T-cell (primary cell): Measurements from ENCODE around the gene NONO. TPM values are rescaled to one million over a fixed set of nuclear protein-coding genes. Genes with fewer than 3 reads are reported as not detected.
"Not testable (repeated sequence)": the region's sequence is repeated elsewhere in the genome, so short reads cannot be mapped to it uniquely, and the experiment has no call there.

Source experiments
- ATAC-seq, 4 experiments: fragments of 200-7000 bp in 3 of 4; fragments of 150-1000 bp in 1 of 4; cut with Tn5 transposase; replicated peaks in 1 of 4; 1 replicate in 3 of 4; 2 replicates in 1 of 4; pipeline ENCODE4 v1.10.0; 2021; ENCODE audit warnings: moderate library complexity in 3 of 4, mild to moderate bottlenecking in 2 of 4, moderate number of reproducible peaks in 1 of 4
- CTCF ChIA-PET, 2 donors: fragments of 300-600 bp; sonication (Branson Sonifier 250); formaldehyde crosslinking; loops; one replicate each; lab custom pipeline; 2022; ENCODE audit warnings: antibody characterized with exemption in 2 of 2; lab: Charles Lee
- POLR2A ChIA-PET, 2 donors: fragments of 300-600 bp; sonication (Branson Sonifier 250); formaldehyde crosslinking; loops; one replicate each; lab custom pipeline; 2022; ENCODE audit warnings: antibody characterized with exemption in 2 of 2; lab: Charles Lee
- DNase-seq, 35 experiments: peaks; one replicate each; pipeline versions ENCODE4 v3.0.0 to v3.0.0-alpha.2; 2013 to 2023
- H3K27ac ChIP-seq: one replicate; pipeline ENCODE4 v1.5.1; 2013; ENCODE audit warnings: low read length
- H3K27me3 ChIP-seq, 2 experiments: replicated peaks in 1 of 2; 1 replicate in 1 of 2; 2 replicates in 1 of 2; pipeline versions ENCODE4 v1.6.1 to v1.7.0; 2013; ENCODE audit warnings: low read length in 1 of 2, mixed read lengths in 1 of 2; ENCODE audit not compliant: control insufficient read depth in 2 of 2, insufficient read depth in 2 of 2; ENCODE audit errors: extremely low read depth in 1 of 2
- H3K36me3 ChIP-seq, 2 donors: 1 replicate in 1 of 2; 2 replicates in 1 of 2; pipeline versions ENCODE4 v1.6.1 to v1.7.0; 2013; ENCODE audit warnings: low read length in 1 of 2; ENCODE audit not compliant: control insufficient read depth in 2 of 2, insufficient read depth in 1 of 2; ENCODE audit errors: extremely low read depth in 1 of 2
- H3K4me1 ChIP-seq, 2 experiments: 1 replicate in 1 of 2; 2 replicates in 1 of 2; pipeline versions ENCODE4 v1.6.1 to v1.7.0; 2013; ENCODE audit warnings: low read length in 2 of 2, mixed read lengths in 1 of 2; ENCODE audit not compliant: insufficient read depth in 2 of 2, control insufficient read depth in 1 of 2; ENCODE audit errors: extremely low read depth in 1 of 2
- H3K4me3 ChIP-seq, 2 donors: 1 replicate in 1 of 2; 2 replicates in 1 of 2; pipeline versions ENCODE4 v1.5.1 to v1.7.0; 2013; ENCODE audit warnings: mild to moderate bottlenecking in 2 of 2, low read length in 1 of 2, moderate library complexity in 1 of 2; ENCODE audit not compliant: control insufficient read depth in 1 of 2; ENCODE audit errors: extremely low read depth in 1 of 2
- H3K9me3 ChIP-seq: 2 replicates; pipeline ENCODE4 v1.7.0; 2013
- H3K27ac Mint-ChIP-seq, 2 donors: one replicate each; pipeline ENCODE4 v1.8.0; 2020 to 2021; ENCODE audit warnings: mild to moderate bottlenecking in 2 of 2, mixed read lengths in 2 of 2
- H3K27me3 Mint-ChIP-seq, 2 donors: one replicate each; pipeline ENCODE4 v1.8.0; 2021 to 2022; ENCODE audit warnings: mixed read lengths in 2 of 2
- H3K36me3 Mint-ChIP-seq: one replicate; pipeline ENCODE4 v1.8.0; 2021; ENCODE audit warnings: mixed read lengths
- H3K4me1 Mint-ChIP-seq, 3 donors: one replicate each; pipeline ENCODE4 v1.8.0; 2020 to 2022; ENCODE audit warnings: mixed read lengths in 3 of 3, mild to moderate bottlenecking in 1 of 3
- H3K4me3 Mint-ChIP-seq, 3 donors: one replicate each; pipeline ENCODE4 v1.8.0; 2020 to 2022; ENCODE audit warnings: mild to moderate bottlenecking in 3 of 3, mixed read lengths in 3 of 3, moderate library complexity in 3 of 3
- H3K9me3 Mint-ChIP-seq, 3 donors: one replicate each; pipeline ENCODE4 v1.8.0; 2020 to 2022; ENCODE audit warnings: mixed read lengths in 3 of 3
- WGBS: methylation state at CpG from one replicate; pipeline ENCODE4 v1.1.5; 2013; ENCODE audit warnings: missing lambda C conversion rate; ENCODE audit not compliant: insufficient coverage; 5-methylcytosine and 5-hydroxymethylcytosine counted together
- total RNA-seq, 35 experiments: library from RNA in 6 of 35; stranded (reverse) in 6 of 35; fragments of 120-200 nt in 1 of 35; gene quantifications; one replicate each; pipeline versions ENCODE4 v1.2.1 to v1.2.4 and lab custom pipeline; 2013 to 2026

NONO gene
- total RNA-seq, 5 donors from 2014 or later (not counting 1 experiment from before 2014, with no cell fraction given): 322 to 419 (median 348) TPM

DNA sequence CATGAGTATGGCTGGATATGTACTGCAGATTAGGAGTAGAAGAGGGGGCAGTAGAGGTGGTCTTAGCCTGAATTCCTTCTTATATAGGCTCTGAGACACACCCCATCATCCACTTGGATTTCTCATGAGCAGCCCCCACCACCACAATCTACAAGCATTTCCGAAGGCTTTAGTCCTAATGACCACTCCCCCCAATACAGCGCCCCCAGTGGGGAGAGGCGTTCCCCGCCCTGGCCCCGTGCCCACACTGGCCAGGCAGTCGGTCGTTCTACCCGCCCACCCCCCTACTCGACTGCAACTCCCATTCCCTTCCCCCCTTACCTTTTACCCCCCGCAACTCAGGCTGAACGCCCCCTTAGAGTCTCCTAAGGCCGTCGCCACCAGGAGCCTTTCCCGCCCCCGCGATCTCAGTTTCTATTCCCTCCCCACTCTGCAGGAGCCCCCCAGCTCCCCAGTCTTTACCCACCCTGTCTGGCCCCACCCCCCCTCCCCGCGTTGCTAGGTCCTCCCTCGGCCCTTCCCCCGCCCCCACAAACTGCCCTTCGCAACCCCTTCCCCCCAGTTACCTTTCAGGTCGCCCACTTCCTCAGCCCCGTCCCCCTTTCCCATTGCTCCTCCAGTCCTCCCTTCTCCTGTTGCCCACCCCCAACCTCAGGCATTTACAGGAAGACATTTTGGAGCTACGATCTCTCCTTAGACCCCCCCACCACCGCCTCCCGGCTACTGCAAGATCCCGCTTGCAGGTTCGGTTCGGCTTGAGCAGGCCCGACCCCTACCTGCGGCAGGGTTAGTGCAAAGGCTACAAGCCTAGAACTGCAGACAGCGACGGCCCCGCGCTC, 30.0 kb upstream of the NONO start:
- no peaks in the 10 kb centered on the region for H3K27me3 ChIP-seq
- H3K36me3 ChIP-seq: peaks cover 0 to 11% of the 10 kb centered on the region in 2 donors
- no peak overlapping the region for H3K27ac ChIP-seq
- no peak for ATAC-seq
- peaks cover 7% of the 10 kb centered on the region for H3K36me3 Mint-ChIP-seq
- H3K9me3 ChIP-seq: no peaks in the 10 kb centered on the region
- ChIA-PET CTCF (interaction anchor here (0.5 to 2.1 kb wide), 8 partner anchors 9 to 397 kb away, joined by 3 to 22 read pairs (median 4); partner anchors contain the start of genes NONO (in 2 of the 2) and TAF1 (in 1 of the 2)), POLR2A (interaction anchor here (0.5 to 1.6 kb wide), 4 partner anchors 30 to 113 kb away, joined by 3 to 9 read pairs (median 6); partner anchors contain the start of genes NONO (in 1 of the 2) and TAF1 (in 1 of the 2))
- peak overlapping the region; percentile 67 to 86 for H3K4me3 ChIP-seq
- no peaks in the 10 kb centered on the region for H3K9me3 Mint-ChIP-seq
- peaks cover 21 to 34% (median 26%) of the 10 kb centered on the region in 3 donors for H3K4me1 Mint-ChIP-seq
- peak in 20 of 35 experiments; percentile 8 to 46 (median 18) for DNase-seq
- 0% methylated on average over 10 of the region's 35 CpGs for WGBS
- H3K4me3 Mint-ChIP-seq: peak overlapping the region; percentile 89 to 92 (median 89)
- H3K27me3 Mint-ChIP-seq: no peaks in the 10 kb centered on the region
- peak overlapping the region; percentile 89 to 93 for H3K27ac Mint-ChIP-seq
- peaks cover 0 to 26% of the 10 kb centered on the region in 2 experiments for H3K4me1 ChIP-seq

DNA sequence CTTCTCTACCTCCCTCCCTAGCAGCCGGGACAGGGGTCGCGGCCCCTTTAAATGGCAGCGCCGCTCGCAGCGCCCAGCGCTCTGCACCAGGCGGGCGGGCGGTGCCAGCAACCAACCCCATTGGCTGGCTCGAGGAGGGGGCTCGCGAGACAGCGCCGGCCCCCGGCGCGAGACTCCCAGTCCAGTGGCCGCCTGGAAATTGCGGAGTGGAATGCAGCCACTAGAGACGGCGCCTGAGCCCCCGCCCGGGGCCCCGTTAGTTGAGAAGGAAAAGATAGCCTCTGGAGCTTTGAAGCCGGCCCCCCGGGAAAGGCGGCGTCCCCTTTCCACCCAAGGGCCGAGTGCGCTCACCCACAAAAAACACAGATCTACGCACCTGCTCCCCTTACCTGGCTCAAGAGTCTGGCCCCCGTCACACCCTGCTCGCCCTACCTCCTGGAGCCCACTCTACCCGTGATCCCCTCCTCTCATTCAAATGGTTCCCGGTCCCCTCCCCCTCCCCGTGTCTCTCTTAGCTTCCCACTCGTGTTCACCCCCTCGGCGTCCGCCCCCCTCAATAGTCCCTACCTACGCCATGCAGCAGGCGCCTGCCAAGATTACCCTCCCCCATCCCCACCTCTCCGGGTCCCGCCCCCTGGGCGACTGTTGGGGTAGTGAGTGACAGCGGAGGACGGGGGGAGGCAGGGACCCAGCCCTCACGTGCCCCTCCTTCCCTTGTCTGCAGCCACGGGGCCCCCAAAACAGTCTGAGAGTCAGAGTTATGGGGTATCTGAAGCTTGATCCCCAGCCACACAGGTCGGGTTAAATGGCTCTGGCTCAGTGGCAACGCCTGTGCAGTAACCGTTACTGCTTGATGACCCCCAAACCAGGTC, 29.1 kb upstream of the NONO start, which contains the start of gene ZMYM3:
ZMYM3 (minus strand) TSS at position 49 of the 872 bp plus-strand sequence. CDS start 885 bp downstream, outside the sequence.
- no peaks in the 10 kb centered on the region for H3K9me3 ChIP-seq
- DNase-seq: peak; percentile 55 to 85 (median 76)
- 0% methylated on average over 15 of the region's 54 CpGs for WGBS
- peak within 1 kb of the TSS; percentile 90 for H3K27ac ChIP-seq
- H3K4me1 Mint-ChIP-seq: peaks cover 21 to 34% (median 26%) of the 10 kb centered on the region in 3 donors
- H3K27me3 ChIP-seq: no peaks in the 10 kb centered on the region
- H3K9me3 Mint-ChIP-seq: no peaks in the 10 kb centered on the region
- peaks cover 4% of the 10 kb centered on the region for H3K36me3 Mint-ChIP-seq
- peak within 1 kb of the TSS; percentile 89 to 92 (median 89) for H3K4me3 Mint-ChIP-seq
- ChIA-PET POLR2A (interaction anchor here (0.5 to 1.6 kb wide), 8 partner anchors 22 to 738 kb away, joined by 3 to 9 read pairs (median 4); partner anchors contain the start of genes TAF1 (in 2 of the 2), IL2RG (in 1 of the 2) and NONO (in 1 of the 2)), CTCF (interaction anchor here (0.5 to 2.1 kb wide), 7 partner anchors 10 to 396 kb away, joined by 3 to 22 read pairs (median 3); partner anchors contain the start of genes NONO (in 2 of the 2) and TAF1 (in 1 of the 2))
- H3K4me1 ChIP-seq: peaks cover 0 to 26% of the 10 kb centered on the region in 2 experiments
- H3K27ac Mint-ChIP-seq: peak within 1 kb of the TSS; percentile 89 to 93
- no peaks in the 10 kb centered on the region for H3K27me3 Mint-ChIP-seq
- H3K4me3 ChIP-seq: peak within 1 kb of the TSS; percentile 67 to 86
- ATAC-seq: peak; percentile 83 to 88 (median 84)
- H3K36me3 ChIP-seq: peaks cover 0 to 3% of the 10 kb centered on the region in 2 donors

DNA sequence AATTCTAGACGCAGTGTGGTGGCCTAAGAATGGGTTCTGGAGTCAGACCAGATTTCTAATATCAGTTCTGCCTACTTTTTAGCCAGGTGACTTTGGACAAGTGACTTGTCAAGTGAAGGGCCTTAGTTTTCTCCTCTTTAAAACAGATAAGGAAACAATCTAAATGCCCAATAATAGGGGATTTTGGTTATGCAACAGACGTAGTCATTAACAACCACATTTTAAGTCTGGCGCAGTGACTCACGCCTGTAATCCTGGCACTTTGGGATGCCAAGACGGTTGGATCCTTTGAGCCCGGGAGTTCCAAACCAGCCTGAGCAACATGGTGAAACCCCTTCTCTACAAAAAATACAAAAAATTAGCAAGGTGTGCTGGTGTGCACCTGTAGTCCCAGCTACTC, 27.4 kb upstream of the NONO start:
- ChIA-PET CTCF (interaction anchor here in 1 of 2 donors (0.5 kb wide), 1 partner anchor 25 kb away, joined by 3 read pairs; no protein-coding TSS in a partner anchor), POLR2A (interaction anchor here in 1 of 2 donors (0.6 kb wide), 1 partner anchor 32 kb away, joined by 3 read pairs; no protein-coding TSS in a partner anchor)
- H3K4me3 Mint-ChIP-seq: peak overlapping the region; percentile 89 to 92 (median 89)
- no peaks in the 10 kb centered on the region for H3K27me3 Mint-ChIP-seq
- WGBS: no CpG with 5 or more reads among the region's 6 CpGs
- no peaks in the 10 kb centered on the region for H3K36me3 Mint-ChIP-seq
- H3K27ac Mint-ChIP-seq: peak overlapping the region; percentile 89 to 93
- no peaks in the 10 kb centered on the region for H3K27me3 ChIP-seq
- H3K4me1 Mint-ChIP-seq: peaks cover 20 to 31% (median 26%) of the 10 kb centered on the region in 3 donors
- no peaks in the 10 kb centered on the region for H3K36me3 ChIP-seq
- DNase-seq: no peak
- H3K4me3 ChIP-seq: no peak overlapping the region
- H3K9me3 ChIP-seq: no peaks in the 10 kb centered on the region
- no peak for ATAC-seq
- peaks cover 0 to 26% of the 10 kb centered on the region in 2 experiments for H3K4me1 ChIP-seq
- no peaks in the 10 kb centered on the region for H3K9me3 Mint-ChIP-seq
- peak overlapping the region; percentile 90 for H3K27ac ChIP-seq

DNA sequence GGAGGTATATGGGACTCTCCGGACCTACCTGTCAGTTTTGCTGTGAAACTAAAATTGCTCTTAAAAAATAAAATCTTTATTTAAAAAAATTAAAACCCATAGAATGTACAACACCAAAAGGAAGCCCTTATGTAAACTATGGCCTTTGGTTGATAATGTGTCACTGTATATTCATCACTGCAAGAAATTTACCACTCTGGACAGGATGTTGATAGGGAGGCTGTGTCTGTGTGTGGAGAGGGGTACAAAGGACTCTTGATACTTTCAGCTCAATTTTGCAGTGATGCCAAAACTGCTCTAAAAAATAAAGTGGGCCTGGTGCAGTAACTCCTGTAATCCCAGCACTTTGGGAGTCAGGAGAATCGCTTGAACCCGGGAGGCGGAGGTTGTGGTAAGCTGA, 26.6 kb upstream of the NONO start:
- WGBS: no CpG with 5 or more reads among the region's 4 CpGs
- no peak overlapping the region for H3K27ac Mint-ChIP-seq
- POLR2A ChIA-PET: interaction anchor here in 1 of 2 donors (0.7 kb wide), 1 partner anchor 110 kb away, joined by 5 read pairs; no protein-coding TSS in a partner anchor

DNA sequence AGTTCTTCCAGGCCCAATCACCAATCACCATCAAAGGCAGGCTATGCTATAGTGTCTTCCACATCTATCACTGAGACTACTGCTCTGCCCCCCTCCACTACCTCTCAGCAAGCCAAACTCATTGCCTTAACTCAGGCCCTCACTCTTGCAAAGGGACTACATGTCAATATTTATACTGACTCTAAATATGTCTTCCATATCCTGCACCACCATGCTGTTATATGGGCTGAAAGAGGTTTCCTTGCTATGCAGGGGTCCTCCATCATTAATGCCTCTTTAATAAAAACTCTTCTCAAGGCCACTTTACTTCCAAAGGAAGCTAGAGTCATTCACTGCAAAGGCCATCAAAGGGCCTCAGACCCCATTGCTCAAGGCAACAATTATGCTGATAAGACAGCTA, 14.8 kb upstream of the NONO start:
- H3K36me3 Mint-ChIP-seq, ATAC-seq, H3K9me3 Mint-ChIP-seq, H3K27ac Mint-ChIP-seq, H3K4me1 ChIP-seq, H3K9me3 ChIP-seq, H3K27ac ChIP-seq, POLR2A ChIA-PET, H3K4me3 Mint-ChIP-seq, CTCF ChIA-PET, H3K27me3 ChIP-seq, H3K4me3 ChIP-seq, H3K4me1 Mint-ChIP-seq, H3K36me3 ChIP-seq, DNase-seq: not testable (repeated sequence)
- peaks cover 0 to 10% of the 10 kb centered on the region in 2 donors for H3K27me3 Mint-ChIP-seq

More for the DNA sequence above, 26.6 kb upstream of the NONO start:
- Histone ChIP-seq H3K4me3 (no peak overlapping the region), H3K27me3 (no peaks in the 10 kb centered on the region), H3K4me1 (peaks cover 0 to 21% of the 10 kb centered on the region in 2 experiments), H3K27ac (no peak overlapping the region), H3K9me3 (no peaks in the 10 kb centered on the region), H3K36me3 (no peaks in the 10 kb centered on the region)
- ATAC-seq: no peak
- Mint-ChIP-seq H3K9me3 (no peaks in the 10 kb centered on the region), H3K4me1 (peaks cover 16 to 24% (median 23%) of the 10 kb centered on the region in 3 donors), H3K4me3 (no peak overlapping the region), H3K27me3 (no peaks in the 10 kb centered on the region), H3K36me3 (no peaks in the 10 kb centered on the region)
- CTCF ChIA-PET: no interaction called here
- no peak for DNase-seq
